Measurements from ENCODE around the gene SPINK1.
"Not testable (repeated sequence)": the region's sequence is repeated elsewhere in the genome, so short reads cannot be mapped to it uniquely, and the experiment has no call there.

DNA sequence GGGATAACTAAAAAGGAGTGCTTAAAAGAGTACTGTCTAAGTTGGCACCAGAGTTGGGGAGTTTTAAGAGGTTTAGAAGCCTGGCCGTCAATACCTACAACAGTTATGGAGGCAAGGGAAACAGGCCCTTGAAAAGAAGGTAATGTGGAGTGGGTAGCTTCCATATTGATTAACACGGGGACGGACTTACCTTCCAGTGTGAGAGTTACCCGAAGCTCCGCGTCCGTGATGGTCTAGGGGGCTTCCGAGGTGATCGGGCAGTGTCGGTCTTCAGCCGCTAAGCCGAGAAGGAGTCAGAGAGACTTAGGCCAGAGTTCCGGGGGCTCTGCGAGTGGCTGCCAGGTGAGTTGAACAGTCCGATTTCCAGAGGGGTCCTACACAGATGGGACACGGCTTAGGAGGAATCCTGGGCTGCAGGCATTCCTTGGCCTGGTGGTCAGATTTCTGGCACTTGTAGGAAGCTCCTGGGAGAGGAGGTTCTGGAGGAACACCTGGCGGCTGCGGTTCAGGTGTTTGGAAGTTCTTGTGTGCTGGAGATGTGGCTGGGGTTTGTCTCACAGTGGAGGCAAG, 40.6 kb upstream of the SPINK1 start:
- TF ChIP-seq, protein P1, sequence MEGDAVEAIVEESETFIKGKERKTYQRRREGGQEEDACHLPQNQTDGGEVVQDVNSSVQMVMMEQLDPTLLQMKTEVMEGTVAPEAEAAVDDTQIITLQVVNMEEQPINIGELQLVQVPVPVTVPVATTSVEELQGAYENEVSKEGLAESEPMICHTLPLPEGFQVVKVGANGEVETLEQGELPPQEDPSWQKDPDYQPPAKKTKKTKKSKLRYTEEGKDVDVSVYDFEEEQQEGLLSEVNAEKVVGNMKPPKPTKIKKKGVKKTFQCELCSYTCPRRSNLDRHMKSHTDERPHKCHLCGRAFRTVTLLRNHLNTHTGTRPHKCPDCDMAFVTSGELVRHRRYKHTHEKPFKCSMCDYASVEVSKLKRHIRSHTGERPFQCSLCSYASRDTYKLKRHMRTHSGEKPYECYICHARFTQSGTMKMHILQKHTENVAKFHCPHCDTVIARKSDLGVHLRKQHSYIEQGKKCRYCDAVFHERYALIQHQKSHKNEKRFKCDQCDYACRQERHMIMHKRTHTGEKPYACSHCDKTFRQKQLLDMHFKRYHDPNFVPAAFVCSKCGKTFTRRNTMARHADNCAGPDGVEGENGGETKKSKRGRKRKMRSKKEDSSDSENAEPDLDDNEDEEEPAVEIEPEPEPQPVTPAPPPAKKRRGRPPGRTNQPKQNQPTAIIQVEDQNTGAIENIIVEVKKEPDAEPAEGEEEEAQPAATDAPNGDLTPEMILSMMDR (IDR thresholded peaks at IDR 0.05): not testable (repeated sequence)
- not testable (repeated sequence) for TF ChIP-seq POLR2A (IDR thresholded peaks at IDR 0.05; ENCODE audit: low read length); CBX2 (IDR thresholded peaks at IDR 0.05; ENCODE audit: borderline replicate concordance, low read depth); PHF8 (IDR thresholded peaks at IDR 0.05; ENCODE audit: borderline replicate concordance, low read depth); CHD2 (IDR thresholded peaks at IDR 0.05; ENCODE audit: low read length, partially characterized antibody)

All from A549 (cell line).